Natural killer cell (primary cell): ENCODE data around the gene RALA. TPM values are rescaled to one million over a fixed set of nuclear protein-coding genes. Genes with fewer than 3 reads are reported as not detected.

Source experiments
- ATAC-seq, 3 donors: fragments of 150-1000 bp in 2 of 3; fragments of 200-7000 bp in 1 of 3; cut with Tn5 transposase; 1 replicate in 1 of 3; 2 replicates in 2 of 3; pipeline ENCODE4 v1.10.0; 2021; ENCODE audit warnings: mild to moderate bottlenecking in 2 of 3, moderate library complexity in 2 of 3
- DNase-seq, 2 donors: peaks; one replicate each; pipeline versions ENCODE4 v3.0.0 to v3.0.0-alpha.2; 2013 to 2021; ENCODE audit warnings: mixed read lengths in 1 of 2
- H3K27ac ChIP-seq: one replicate; pipeline ENCODE4 v1.5.1; 2013; ENCODE audit warnings: mild to moderate bottlenecking, low read length
- H3K27me3 ChIP-seq: one replicate; pipeline ENCODE4 v1.6.1; 2013; ENCODE audit warnings: low read length; ENCODE audit not compliant: control insufficient read depth, insufficient read depth
- H3K36me3 ChIP-seq: one replicate; pipeline ENCODE4 v1.6.1; 2013; ENCODE audit warnings: low read length; ENCODE audit not compliant: control insufficient read depth, insufficient read depth
- H3K4me1 ChIP-seq: one replicate; pipeline ENCODE4 v1.6.1; 2013; ENCODE audit warnings: low read length; ENCODE audit not compliant: control insufficient read depth, insufficient read depth
- H3K4me3 ChIP-seq: one replicate; pipeline ENCODE4 v1.5.1; 2013; ENCODE audit warnings: low read length
- H3K9me3 ChIP-seq: one replicate; pipeline ENCODE4 v1.6.1; 2013; ENCODE audit warnings: low read length; ENCODE audit not compliant: control insufficient read depth, insufficient read depth
- H3K27ac Mint-ChIP-seq, 2 donors: one replicate each; pipeline ENCODE4 v1.8.0; 2022; ENCODE audit warnings: mild to moderate bottlenecking in 2 of 2, mixed read lengths in 2 of 2, moderate library complexity in 1 of 2
- H3K27me3 Mint-ChIP-seq, 2 donors: one replicate each; pipeline ENCODE4 v1.8.0; 2022; ENCODE audit warnings: low read depth in 2 of 2, mixed read lengths in 2 of 2
- H3K36me3 Mint-ChIP-seq: one replicate; pipeline ENCODE4 v1.8.0; 2022; ENCODE audit warnings: mixed read lengths
- H3K4me1 Mint-ChIP-seq, 2 donors: one replicate each; pipeline ENCODE4 v1.8.0; 2022; ENCODE audit warnings: mixed read lengths in 2 of 2
- H3K4me3 Mint-ChIP-seq: one replicate; pipeline ENCODE4 v1.8.0; 2022; ENCODE audit warnings: mild to moderate bottlenecking, moderate library complexity, mixed read lengths
- H3K9me3 Mint-ChIP-seq, 2 donors: one replicate each; pipeline ENCODE4 v1.8.0; 2022; ENCODE audit warnings: mixed read lengths in 2 of 2
- WGBS: methylation state at CpG from one replicate; pipeline ENCODE4 v1.1.7; 2013; ENCODE audit warnings: missing lambda C conversion rate; ENCODE audit not compliant: insufficient coverage; 5-methylcytosine and 5-hydroxymethylcytosine counted together
- intact Hi-C: fragments of 100-400 bp; cut with micrococcal nuclease; formaldehyde crosslinking; loops from one replicate; pipeline ENCODE4 v1.14.2; 2022
- total RNA-seq, 4 donors: library from RNA; stranded (reverse); fragments of 120-200 nt in 1 of 4; gene quantifications; one replicate each; pipeline versions ENCODE4 v1.2.3 to v1.2.4, GENCODE V29; 2013 to 2022
- TF ChIP-seq, protein P1 (sequence below): fragments of 200-600 bp; IDR thresholded peaks from one replicate; pipeline ENCODE4 v1.8.0; 2022; ENCODE audit warnings: antibody characterized with exemption

The RALA gene
- total RNA-seq, 3 donors from 2014 or later (not counting 1 experiment from before 2014, with no cell fraction given), result 10.2 to 22.0 (median 16.8) TPM

GRCh38 chr7:39697483-39697882 lies 74.1 kb downstream of the RALA start:
- no peaks in the 10 kb centered on the region for H3K9me3 ChIP-seq
- DNase-seq (no peak), ATAC-seq (no peak)
- H3K4me3 Mint-ChIP-seq, result no peak overlapping the region
- H3K36me3 ChIP-seq, result peaks cover 24% of the 10 kb centered on the region
- no peaks in the 10 kb centered on the region for H3K27me3 ChIP-seq
- H3K9me3 Mint-ChIP-seq, result peaks cover 0 to 2% of the 10 kb centered on the region in 2 donors
- no peaks in the 10 kb centered on the region for H3K27me3 Mint-ChIP-seq
- intact Hi-C loops, result no loop called here
- H3K4me1 ChIP-seq, result peaks cover 3% of the 10 kb centered on the region
- no peak overlapping the region for H3K27ac Mint-ChIP-seq
- peaks cover 0 to 2% of the 10 kb centered on the region in 2 donors for H3K4me1 Mint-ChIP-seq
- H3K4me3 ChIP-seq, result no peak overlapping the region
- H3K36me3 Mint-ChIP-seq, result peaks cover 19% of the 10 kb centered on the region
- no peak overlapping the region for H3K27ac ChIP-seq
- TF ChIP-seq, protein P1, sequence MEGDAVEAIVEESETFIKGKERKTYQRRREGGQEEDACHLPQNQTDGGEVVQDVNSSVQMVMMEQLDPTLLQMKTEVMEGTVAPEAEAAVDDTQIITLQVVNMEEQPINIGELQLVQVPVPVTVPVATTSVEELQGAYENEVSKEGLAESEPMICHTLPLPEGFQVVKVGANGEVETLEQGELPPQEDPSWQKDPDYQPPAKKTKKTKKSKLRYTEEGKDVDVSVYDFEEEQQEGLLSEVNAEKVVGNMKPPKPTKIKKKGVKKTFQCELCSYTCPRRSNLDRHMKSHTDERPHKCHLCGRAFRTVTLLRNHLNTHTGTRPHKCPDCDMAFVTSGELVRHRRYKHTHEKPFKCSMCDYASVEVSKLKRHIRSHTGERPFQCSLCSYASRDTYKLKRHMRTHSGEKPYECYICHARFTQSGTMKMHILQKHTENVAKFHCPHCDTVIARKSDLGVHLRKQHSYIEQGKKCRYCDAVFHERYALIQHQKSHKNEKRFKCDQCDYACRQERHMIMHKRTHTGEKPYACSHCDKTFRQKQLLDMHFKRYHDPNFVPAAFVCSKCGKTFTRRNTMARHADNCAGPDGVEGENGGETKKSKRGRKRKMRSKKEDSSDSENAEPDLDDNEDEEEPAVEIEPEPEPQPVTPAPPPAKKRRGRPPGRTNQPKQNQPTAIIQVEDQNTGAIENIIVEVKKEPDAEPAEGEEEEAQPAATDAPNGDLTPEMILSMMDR, result no peak
- 100% methylated on average over 1 of the region's 1 CpG for WGBS

DNA sequence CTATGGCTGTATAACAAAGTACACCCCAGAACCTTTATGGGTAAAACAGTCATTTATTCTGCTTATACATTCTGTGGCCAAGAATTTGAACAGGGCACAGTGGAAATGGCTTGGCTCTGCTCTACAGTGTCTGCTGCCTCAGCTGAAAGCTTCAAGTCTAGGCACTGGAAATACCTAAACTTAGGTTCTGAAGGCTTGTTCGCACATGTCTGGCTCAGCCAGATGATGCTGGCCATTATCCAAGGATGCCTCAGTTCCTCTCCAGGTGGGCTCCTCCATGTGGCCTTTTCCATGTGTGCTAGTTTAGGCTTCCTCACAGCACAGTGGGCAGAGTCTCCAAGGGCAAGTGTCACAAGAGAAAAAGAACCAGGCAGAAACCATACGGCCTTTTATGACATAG lies 76.8 kb downstream of the RALA start:
- WGBS, result 100% methylated on average over 2 of the region's 2 CpGs
- Histone ChIP-seq H3K4me3 (no peak overlapping the region), H3K27ac (no peak overlapping the region), H3K36me3 (peaks cover 21% of the 10 kb centered on the region), H3K27me3 (no peaks in the 10 kb centered on the region), H3K4me1 (peaks cover 3% of the 10 kb centered on the region), H3K9me3 (no peaks in the 10 kb centered on the region)
- no peak overlapping the region for H3K4me3 Mint-ChIP-seq
- DNase-seq (no peak), ATAC-seq (no peak)
- H3K4me1 Mint-ChIP-seq, result peaks cover 0 to 5% of the 10 kb centered on the region in 2 donors
- intact Hi-C loops, result no loop called here
- TF ChIP-seq, protein P1, result no peak
- no peaks in the 10 kb centered on the region for H3K27me3 Mint-ChIP-seq
- H3K27ac Mint-ChIP-seq, result peak overlapping the region in 1 of 2 donors; percentile 28
- peaks cover 22% of the 10 kb centered on the region for H3K36me3 Mint-ChIP-seq
- no peaks in the 10 kb centered on the region for H3K9me3 Mint-ChIP-seq

DNA sequence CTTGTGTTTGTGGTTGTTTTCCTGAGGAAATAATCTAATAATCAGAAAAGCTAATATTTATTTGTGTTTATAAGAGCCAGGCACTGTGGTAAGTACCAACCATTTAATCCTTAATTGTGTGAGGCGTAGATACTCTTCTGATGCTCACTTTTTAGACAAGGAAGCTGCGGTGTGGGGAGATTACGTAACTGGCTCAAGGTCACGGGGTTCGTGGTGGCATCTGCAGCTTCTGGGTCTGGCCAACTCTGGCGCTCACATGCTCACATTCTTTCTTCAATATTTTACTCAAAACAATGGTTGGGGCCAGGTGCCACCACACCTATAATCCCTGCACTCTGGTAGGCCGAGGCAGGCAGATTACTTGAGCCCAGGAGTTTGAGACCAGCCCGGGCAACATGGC lies 77.6 kb downstream of the RALA start:
- peaks cover 21% of the 10 kb centered on the region for H3K36me3 ChIP-seq
- WGBS, result 90% methylated on average over 8 of the region's 8 CpGs
- peak overlapping the region in 1 of 2 donors; percentile 28 for H3K27ac Mint-ChIP-seq

More for the DNA sequence above, 77.6 kb downstream of the RALA start:
- Histone ChIP-seq H3K27ac (no peak overlapping the region), H3K4me1 (peaks cover 3% of the 10 kb centered on the region), H3K4me3 (no peak overlapping the region), H3K9me3 (no peaks in the 10 kb centered on the region), H3K27me3 (no peaks in the 10 kb centered on the region)
- no peaks in the 10 kb centered on the region for H3K9me3 Mint-ChIP-seq
- TF ChIP-seq, protein P1, result no peak
- no peak overlapping the region for H3K4me3 Mint-ChIP-seq
- no peaks in the 10 kb centered on the region for H3K27me3 Mint-ChIP-seq
- intact Hi-C loops, result no loop called here
- H3K4me1 Mint-ChIP-seq, result peaks cover 0 to 5% of the 10 kb centered on the region in 2 donors
- peaks cover 22% of the 10 kb centered on the region for H3K36me3 Mint-ChIP-seq
- DNase-seq (no peak), ATAC-seq (peak; percentile 44 to 67 (median 67))
